Caco-2 (cell line): ENCODE measurements around the gene RAB30. TPM values are rescaled to one million over a fixed set of nuclear protein-coding genes. Genes with fewer than 3 reads are reported as not detected.
"Not testable (repeated sequence)": the region's sequence is repeated elsewhere in the genome, so short reads cannot be mapped to it uniquely, and the experiment has no call there.

Source experiments
- BruUV-seq: library from RNA; stranded (reverse); fragments of 400-500 nt; replicated peaks from 2 replicates; lab custom pipeline; 2021; lab: Mats Ljungman, UMichigan
- CTCF ChIA-PET: fragments of 300-600 bp; sonication (Branson Sonifier 250); formaldehyde crosslinking; loops from one replicate; lab custom pipeline; 2022; ENCODE audit warnings: antibody characterized with exemption; lab: Charles Lee
- POLR2A ChIA-PET: fragments of 300-600 bp; sonication (Branson Sonifier 250); formaldehyde crosslinking; loops from one replicate; lab custom pipeline; 2022; ENCODE audit warnings: antibody characterized with exemption; lab: Charles Lee
- DNase-seq, 2 experiments: peaks; one replicate each; pipeline versions ENCODE4 v3.0.0 to v3.0.0-alpha.2; 2020 to 2022
- H3K27me3 ChIP-seq: replicated peaks from 2 replicates; pipeline ENCODE4 v1.6.0; 2011; ENCODE audit warnings: low read length; ENCODE audit not compliant: control insufficient read depth, insufficient read depth
- H3K36me3 ChIP-seq: 2 replicates; pipeline ENCODE4 v1.5.1; 2011; ENCODE audit warnings: low read length; ENCODE audit not compliant: control insufficient read depth, insufficient read depth
- H3K4me1 ChIP-seq: fragments of 250-450 bp; sonication (Bioruptor Pico); 2 replicates; pipeline ENCODE4 v1.5.1; 2020; ENCODE audit warnings: mild to moderate bottlenecking
- H3K4me3 ChIP-seq: 2 replicates; pipeline ENCODE4 v1.5.1; 2011; ENCODE audit warnings: low read depth, mild to moderate bottlenecking, control low read depth, low read length
- H3K9me3 ChIP-seq: fragments of 250-450 bp; sonication (Bioruptor Pico); 2 replicates; pipeline ENCODE4 v1.5.1; 2020; ENCODE audit warnings: mild to moderate bottlenecking, moderate library complexity
- H3K27ac Mint-ChIP-seq: one replicate; pipeline ENCODE4 v1.8.0; 2022; ENCODE audit warnings: mixed read lengths; ENCODE audit not compliant: unreplicated experiment
- H3K27me3 Mint-ChIP-seq: one replicate; pipeline ENCODE4 v1.8.0; 2022; ENCODE audit warnings: mixed read lengths; ENCODE audit not compliant: insufficient read depth, unreplicated experiment
- H3K36me3 Mint-ChIP-seq: one replicate; pipeline ENCODE4 v1.8.0; 2022; ENCODE audit warnings: mild to moderate bottlenecking, mixed read lengths; ENCODE audit not compliant: insufficient read depth, unreplicated experiment
- H3K4me1 Mint-ChIP-seq: one replicate; pipeline ENCODE4 v1.8.0; 2022; ENCODE audit warnings: low read depth, mixed read lengths; ENCODE audit not compliant: unreplicated experiment
- H3K4me3 Mint-ChIP-seq: one replicate; pipeline ENCODE4 v1.8.0; 2022; ENCODE audit warnings: mild to moderate bottlenecking, moderate library complexity, mixed read lengths; ENCODE audit not compliant: unreplicated experiment
- H3K9me3 Mint-ChIP-seq: one replicate; pipeline ENCODE4 v1.8.0; 2022; ENCODE audit warnings: mixed read lengths; ENCODE audit not compliant: unreplicated experiment
- CTCF ChIP-seq, 2 experiments: fragments of 200-600 bp in 1 of 2; IDR thresholded peaks; 1 replicate in 1 of 2; 2 replicates in 1 of 2; pipeline versions ENCODE4 v1.5.1 to v1.8.0; 2011 to 2022; ENCODE audit warnings: antibody characterized with exemption in 1 of 2, control low read depth in 1 of 2, inconsistent platforms in 1 of 2, low read depth in 1 of 2, low read length in 1 of 2, mild to moderate bottlenecking in 1 of 2, moderate library complexity in 1 of 2; ENCODE audit not compliant: insufficient read depth in 1 of 2, severe bottlenecking in 1 of 2, unreplicated experiment in 1 of 2
- intact Hi-C: fragments of 100-400 bp; cut with micrococcal nuclease; formaldehyde crosslinking; loops from one replicate; pipeline ENCODE4 v1.10.0; 2022; ENCODE audit not compliant: unreplicated experiment
- total RNA-seq: library from RNA; stranded (reverse); gene quantifications from 2 replicates; pipeline ENCODE4 v1.2.3, GENCODE V29; 2022

The RAB30 gene
- total RNA-seq, 1 experiment from 2014 or later, result 13.5 TPM

- H3K9me3 ChIP-seq, result peaks cover 3% of the 10 kb centered on the region; the same call in 1 of the 2 replicates
- TF ChIP-seq CTCF (IDR thresholded peaks at IDR 0.05; ENCODE audit: insufficient read depth in 1 of 2, low read depth in 1 of 2, low read length in 1 of 2, severe bottlenecking in 1 of 2, unreplicated experiment in 1 of 2), result no peak
- BruUV-seq, result no TSS peak
- intact Hi-C loops, result no loop called here
- ChIA-PET POLR2A (no interaction called here), CTCF (interaction anchor here (0.6 kb wide), 1 partner anchor 78 kb away, joined by 3 read pairs; no protein-coding TSS in a partner anchor)
- H3K27me3 ChIP-seq, result no peaks in the 10 kb centered on the region
- peaks cover 13% of the 10 kb centered on the region for H3K4me1 ChIP-seq
- H3K36me3 ChIP-seq, result no peaks in the 10 kb centered on the region
- Mint-ChIP-seq H3K4me3 (no peak overlapping the region), H3K4me1 (no peaks in the 10 kb centered on the region), H3K27me3 (peaks cover 4% of the 10 kb centered on the region), H3K9me3 (peaks cover 14% of the 10 kb centered on the region), H3K36me3 (no peaks in the 10 kb centered on the region), H3K27ac (no peak overlapping the region)
- DNase-seq, result no peak
- no peak overlapping the region for H3K4me3 ChIP-seq
Measured at GRCh38 chr11:82945682-82946081, 126.0 kb downstream of the RAB30 start.

- H3K27me3 ChIP-seq, H3K9me3 ChIP-seq, H3K36me3 ChIP-seq, H3K4me3 Mint-ChIP-seq, intact Hi-C loops, H3K36me3 Mint-ChIP-seq, H3K27ac Mint-ChIP-seq, DNase-seq, H3K4me3 ChIP-seq, POLR2A ChIA-PET, H3K27me3 Mint-ChIP-seq, BruUV-seq, H3K4me1 Mint-ChIP-seq: not testable (repeated sequence)
- CTCF ChIA-PET, result interaction anchor here (0.6 kb wide), 1 partner anchor 78 kb away, joined by 3 read pairs; no protein-coding TSS in a partner anchor
- H3K4me1 ChIP-seq, result peaks cover 13% of the 10 kb centered on the region
- peaks cover 20% of the 10 kb centered on the region for H3K9me3 Mint-ChIP-seq
Measured at GRCh38 chr11:82945041-82945440, 126.7 kb downstream of the RAB30 start.

GRCh38 chr11:82944198-82944597 is 127.5 kb downstream of the RAB30 start:
- Histone ChIP-seq H3K27me3 (no peaks in the 10 kb centered on the region), H3K4me1 (peaks cover 13% of the 10 kb centered on the region), H3K4me3 (no peak overlapping the region), H3K36me3 (no peaks in the 10 kb centered on the region), H3K9me3 (peaks cover 3% of the 10 kb centered on the region; the same call in 1 of the 2 replicates)
- Mint-ChIP-seq H3K27ac (no peak overlapping the region), H3K9me3 (peaks cover 23% of the 10 kb centered on the region), H3K4me1 (no peaks in the 10 kb centered on the region), H3K4me3 (no peak overlapping the region), H3K27me3 (peaks cover 4% of the 10 kb centered on the region), H3K36me3 (no peaks in the 10 kb centered on the region)
- intact Hi-C loops, result no loop called here
- ChIA-PET POLR2A (no interaction called here), CTCF (no interaction called here)
- no peak for TF ChIP-seq CTCF (IDR thresholded peaks at IDR 0.05; ENCODE audit: insufficient read depth in 1 of 2, low read depth in 1 of 2, low read length in 1 of 2, severe bottlenecking in 1 of 2, unreplicated experiment in 1 of 2)
- BruUV-seq, result no TSS peak
- no peak for DNase-seq

GRCh38 chr11:82943430-82943829 is 128.3 kb downstream of the RAB30 start:
- H3K4me1 ChIP-seq, result peaks cover 13% of the 10 kb centered on the region
- H3K9me3 ChIP-seq, H3K27me3 Mint-ChIP-seq, BruUV-seq, intact Hi-C loops, H3K27ac Mint-ChIP-seq, H3K4me3 Mint-ChIP-seq, H3K27me3 ChIP-seq, H3K4me1 Mint-ChIP-seq, H3K36me3 ChIP-seq, H3K36me3 Mint-ChIP-seq, H3K4me3 ChIP-seq, POLR2A ChIA-PET: not testable (repeated sequence)
- CTCF ChIA-PET, result interaction anchor here (1.2 kb wide), 1 partner anchor 16 kb away, joined by 3 read pairs; no protein-coding TSS in a partner anchor
- H3K9me3 Mint-ChIP-seq, result peaks cover 23% of the 10 kb centered on the region
- peak in 1 of 2 experiments; percentile 14 for DNase-seq
